ENCODE measurements around the gene MAB21L3. TPM values are rescaled to one million over a fixed set of nuclear protein-coding genes. Genes with fewer than 3 reads are reported as not detected.

MAB21L3 gene
- total RNA-seq, 6 experiments from 2014 or later: 0.09 to 7.2 (median 1.1) TPM

DNA sequence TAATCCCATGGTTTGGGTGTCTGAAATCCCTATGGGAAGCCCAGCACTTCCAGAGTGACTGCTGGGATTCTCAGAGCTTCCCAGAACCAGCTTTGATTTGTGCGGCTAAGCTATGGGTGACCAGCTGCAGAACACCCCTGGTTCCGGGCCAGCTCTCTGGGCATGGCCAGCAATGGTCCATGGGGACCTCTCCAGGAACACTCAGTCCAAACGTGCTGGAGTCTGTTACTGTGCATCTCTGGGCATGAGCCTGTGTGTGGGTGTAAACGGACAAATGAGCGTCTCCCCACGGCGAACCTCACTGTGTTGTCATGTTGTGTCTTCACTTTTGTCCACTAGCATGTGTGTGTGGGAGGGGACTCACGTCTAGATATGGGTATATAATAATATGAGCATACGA, 54.4 kb downstream of the MAB21L3 start:
- H3K36me3 ChIP-seq: no peaks in the 10 kb centered on the region
- no peak overlapping the region for H3K4me3 ChIP-seq
- no peaks in the 10 kb centered on the region for H3K27me3 ChIP-seq
- H3K9me3 ChIP-seq: no peaks in the 10 kb centered on the region
- ATAC-seq: no peak
- no peak overlapping the region for H3K27ac ChIP-seq
- 68% methylated on average over 7 of the region's 9 CpGs for WGBS (ENCODE audit: insufficient coverage, low coverage, low lambda C conversion rate, missing lambda C conversion rate)
- TF ChIP-seq, protein P1, sequence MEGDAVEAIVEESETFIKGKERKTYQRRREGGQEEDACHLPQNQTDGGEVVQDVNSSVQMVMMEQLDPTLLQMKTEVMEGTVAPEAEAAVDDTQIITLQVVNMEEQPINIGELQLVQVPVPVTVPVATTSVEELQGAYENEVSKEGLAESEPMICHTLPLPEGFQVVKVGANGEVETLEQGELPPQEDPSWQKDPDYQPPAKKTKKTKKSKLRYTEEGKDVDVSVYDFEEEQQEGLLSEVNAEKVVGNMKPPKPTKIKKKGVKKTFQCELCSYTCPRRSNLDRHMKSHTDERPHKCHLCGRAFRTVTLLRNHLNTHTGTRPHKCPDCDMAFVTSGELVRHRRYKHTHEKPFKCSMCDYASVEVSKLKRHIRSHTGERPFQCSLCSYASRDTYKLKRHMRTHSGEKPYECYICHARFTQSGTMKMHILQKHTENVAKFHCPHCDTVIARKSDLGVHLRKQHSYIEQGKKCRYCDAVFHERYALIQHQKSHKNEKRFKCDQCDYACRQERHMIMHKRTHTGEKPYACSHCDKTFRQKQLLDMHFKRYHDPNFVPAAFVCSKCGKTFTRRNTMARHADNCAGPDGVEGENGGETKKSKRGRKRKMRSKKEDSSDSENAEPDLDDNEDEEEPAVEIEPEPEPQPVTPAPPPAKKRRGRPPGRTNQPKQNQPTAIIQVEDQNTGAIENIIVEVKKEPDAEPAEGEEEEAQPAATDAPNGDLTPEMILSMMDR (IDR thresholded peaks at IDR 0.05): no peak
- no peak for DNase-seq
- H3K4me1 ChIP-seq: peaks cover 0 to 10% (median 3%) of the 10 kb centered on the region in 4 donors
- intact Hi-C loops (cut with DNase I): no loop called here

DNA sequence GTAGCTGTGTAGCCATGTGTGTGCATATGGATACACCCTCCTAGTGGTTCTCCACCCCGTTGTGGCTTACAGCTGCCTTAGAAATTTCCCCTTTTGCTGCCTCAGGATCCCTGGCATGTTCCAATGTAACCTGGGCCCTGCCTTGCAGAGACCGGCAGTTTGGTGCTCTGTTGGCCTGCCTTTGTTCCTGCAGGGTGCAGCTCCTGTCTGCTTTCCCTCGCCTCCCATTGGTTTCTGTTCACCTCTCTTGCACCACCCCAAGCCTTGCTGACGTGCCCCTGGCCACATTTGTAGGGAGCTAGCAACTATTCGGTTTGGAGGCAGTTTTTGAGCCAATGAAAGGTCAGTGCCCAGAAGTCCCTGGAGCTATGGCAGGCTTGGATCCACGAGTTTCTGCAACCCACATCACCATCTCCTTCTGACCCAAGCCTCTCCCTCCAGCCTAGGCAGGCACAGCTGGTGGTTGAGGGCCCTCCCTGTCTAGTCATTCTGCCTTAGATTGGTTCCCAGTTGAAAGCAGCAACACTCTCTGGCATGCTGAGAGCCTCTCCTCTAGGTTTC, 54.9 kb downstream of the MAB21L3 start:
- no peak for TF ChIP-seq POLR2A (IDR thresholded peaks at IDR 0.05)
- TF ChIP-seq, protein P1 (IDR thresholded peaks at IDR 0.05): no peak
- Histone ChIP-seq H3K4me1 (peaks cover 0 to 10% (median 3%) of the 10 kb centered on the region in 4 donors), H3K9me3 (no peaks in the 10 kb centered on the region), H3K27ac (no peak overlapping the region), H3K4me3 (no peak overlapping the region), H3K27me3 (no peaks in the 10 kb centered on the region), H3K36me3 (no peaks in the 10 kb centered on the region)
- 61% methylated on average over 5 of the region's 6 CpGs for WGBS (ENCODE audit: insufficient coverage, low coverage, low lambda C conversion rate, missing lambda C conversion rate)
- DNase-seq (no peak), ATAC-seq (no peak)
- intact Hi-C loops (cut with DNase I): no loop called here

DNA sequence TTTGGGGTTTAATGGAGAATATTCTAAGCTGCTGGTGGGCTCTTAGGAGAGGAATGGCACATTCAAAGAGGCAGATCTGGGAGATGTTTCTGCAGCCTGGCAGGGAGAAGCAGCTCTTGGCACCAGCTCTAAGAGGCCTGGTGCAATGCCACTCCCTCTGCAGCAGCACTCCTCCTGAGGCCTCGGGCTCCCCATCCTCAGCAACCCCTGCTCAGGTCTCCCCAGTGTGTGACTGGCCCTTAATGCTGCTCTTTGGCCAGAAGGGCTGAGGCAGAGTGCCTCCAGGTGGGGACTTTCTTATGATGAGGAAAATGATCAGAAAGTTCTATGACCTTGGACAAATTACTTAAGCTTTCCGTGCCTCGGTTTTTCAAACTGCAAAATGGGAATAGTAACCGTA, 55.5 kb downstream of the MAB21L3 start:
- Histone ChIP-seq H3K4me1 (peaks cover 0 to 10% (median 3%) of the 10 kb centered on the region in 4 donors), H3K4me3 (no peak overlapping the region), H3K27ac (no peak overlapping the region), H3K27me3 (no peaks in the 10 kb centered on the region), H3K36me3 (no peaks in the 10 kb centered on the region), H3K9me3 (no peaks in the 10 kb centered on the region)
- no peak for TF ChIP-seq POLR2A (IDR thresholded peaks at IDR 0.05)
- TF ChIP-seq, protein P1 (IDR thresholded peaks at IDR 0.05): no peak
- ATAC-seq (no peak), DNase-seq (no peak)
- WGBS (ENCODE audit: insufficient coverage, low coverage, low lambda C conversion rate, missing lambda C conversion rate): 66% methylated on average over 2 of the region's 4 CpGs
- intact Hi-C loops (cut with DNase I): no loop called here

DNA sequence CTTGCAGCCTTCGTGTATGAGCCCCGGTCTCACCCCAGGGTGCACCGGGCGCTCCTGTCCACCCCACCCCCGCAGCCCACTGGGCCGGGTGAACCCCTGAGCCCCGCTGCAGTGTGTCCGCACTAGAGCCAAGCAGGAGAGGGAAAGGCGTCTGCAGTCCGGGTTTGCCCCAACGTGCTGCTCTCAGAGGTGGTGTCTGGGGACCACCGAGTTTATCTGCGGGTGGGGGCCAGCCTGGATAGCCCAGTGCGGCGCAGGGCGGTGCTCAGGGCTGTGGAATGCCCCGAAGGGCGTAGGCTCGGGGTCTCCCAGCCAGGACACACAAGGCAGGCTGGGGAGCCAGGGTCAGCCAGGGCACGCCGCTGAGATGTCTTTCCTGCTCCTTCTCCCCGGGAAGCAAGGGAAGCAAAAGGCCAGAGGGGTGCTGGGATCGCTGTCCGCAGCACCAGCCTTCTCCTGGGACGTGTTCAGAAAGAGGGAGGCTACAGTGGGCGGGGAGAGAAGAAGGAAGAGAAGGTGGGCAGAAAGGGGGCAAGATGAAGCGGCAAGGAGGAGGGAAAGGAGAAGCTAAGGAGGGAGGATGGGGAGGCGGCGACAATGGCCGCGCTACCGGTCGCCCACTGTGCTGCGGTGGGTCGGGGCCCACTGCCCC, 56.6 kb downstream of the MAB21L3 start:
- ATAC-seq (peak; percentile 24 to 48 (median 31)), DNase-seq (peak in 1 of 3 donors; percentile 27)
- WGBS (ENCODE audit: insufficient coverage, low coverage, low lambda C conversion rate, missing lambda C conversion rate): 9% methylated on average over 20 of the region's 35 CpGs
- Histone ChIP-seq H3K4me3 (peak overlapping the region; percentile 59 to 71 (median 60)), H3K4me1 (peaks cover 0 to 10% (median 3%) of the 10 kb centered on the region in 4 donors), H3K9me3 (no peaks in the 10 kb centered on the region), H3K36me3 (no peaks in the 10 kb centered on the region), H3K27ac (peak overlapping the region; percentile 62 to 75 (median 63)), H3K27me3 (no peaks in the 10 kb centered on the region)
- no peak for TF ChIP-seq POLR2A (IDR thresholded peaks at IDR 0.05)
- TF ChIP-seq, protein P1 (IDR thresholded peaks at IDR 0.05): no peak
- intact Hi-C loops (cut with DNase I): no loop called here
